Measurements from ENCODE around the gene C11orf91. TPM values are rescaled to one million over a fixed set of nuclear protein-coding genes. Genes with fewer than 3 reads are reported as not detected.

Gene C11orf91
- total and polyA plus RNA-seq, 2 of the 8 experiments (the other 6 are each of a cell fraction or from before 2014, with no cell fraction given), result not detected

DNA sequence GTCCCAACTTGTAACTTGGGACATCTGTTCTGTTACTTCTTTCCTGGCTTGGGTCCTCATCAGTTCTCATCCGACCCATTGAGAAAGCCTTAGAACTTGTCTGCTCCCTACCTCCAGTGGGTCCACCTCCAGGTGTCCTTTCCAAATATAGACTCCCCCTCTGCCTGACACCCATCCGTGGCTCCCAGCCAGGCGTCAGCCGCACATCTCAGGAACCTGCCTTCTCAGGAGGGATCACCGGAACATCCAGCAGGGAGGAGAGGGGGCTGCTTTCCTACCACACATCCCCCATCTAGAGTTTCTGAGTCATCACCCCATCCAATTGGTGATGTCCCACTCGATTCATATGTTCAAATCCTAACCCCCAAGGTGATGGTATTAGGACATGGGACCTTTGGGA, 36.5 kb downstream of the C11orf91 start:
- Histone ChIP-seq H3K4me2 (ENCODE audit: insufficient read depth in 1 of 2, low read depth in 2 of 2, low read length in 2 of 2) (no peak overlapping the region), H2AK5ac (ENCODE audit: low read depth, low read length) (no peak overlapping the region), H4K5ac (ENCODE audit: insufficient read length, low read depth, low read length) (no peak overlapping the region), H4K8ac (ENCODE audit: extremely low read depth, insufficient read depth, low read length) (no peak overlapping the region), H3K23me2 (ENCODE audit: low read depth, low read length) (no peaks in the 10 kb centered on the region), H3K4me1 (replicated peaks in 1 of 4; ENCODE audit: control insufficient read depth in 3 of 4, insufficient read depth in 4 of 4, low read length in 3 of 4) (peaks cover 0 to 13% (median 11%) of the 10 kb centered on the region in 4 experiments; a peak in 6 of 7 replicates), H3K56ac (replicated peaks; ENCODE audit: insufficient read length, low read depth, low read length) (no peak overlapping the region), H3K4ac (replicated peaks; ENCODE audit: insufficient read length, low read depth, low read length) (no peak overlapping the region), H3K27ac (ENCODE audit: low read depth, low read length) (no peak overlapping the region), H3K27me3 (replicated peaks in 1 of 4; ENCODE audit: control insufficient read depth in 3 of 4, extremely low read depth in 1 of 4, insufficient read depth in 3 of 4, low read length in 3 of 4) (no peaks in the 10 kb centered on the region; a peak in 1 of 7 replicates), H3K14ac (ENCODE audit: insufficient read length) (no peak overlapping the region), H3K9me3 (ENCODE audit: insufficient read depth in 2 of 2, low read depth in 1 of 2, low read length in 1 of 2) (no peaks in the 10 kb centered on the region), H3K79me2 (ENCODE audit: control insufficient read depth in 1 of 2, insufficient read depth in 2 of 2, low read length in 2 of 2) (no peaks in the 10 kb centered on the region), H3K23ac (ENCODE audit: insufficient read length) (no peak overlapping the region), H2BK12ac (ENCODE audit: low read depth, low read length) (no peak overlapping the region), H2BK120ac (replicated peaks; ENCODE audit: low read depth, low read length) (no peak overlapping the region), H2BK15ac (ENCODE audit: low read length) (no peak overlapping the region), H2BK5ac (ENCODE audit: low read depth, low read length) (no peak overlapping the region), H4K20me1 (replicated peaks in 1 of 2; ENCODE audit: control insufficient read depth in 1 of 2, insufficient read depth in 2 of 2, low read length in 2 of 2) (no peaks in the 10 kb centered on the region), H3K9ac (replicated peaks in 1 of 4; ENCODE audit: extremely low read depth in 1 of 4, low read depth in 3 of 4, low read length in 3 of 4) (no peak overlapping the region), H3K18ac (ENCODE audit: extremely low read depth, low read length) (no peak overlapping the region), H4K91ac (replicated peaks; ENCODE audit: insufficient read length, low read length) (no peak overlapping the region), H2AFZ (ENCODE audit: low read length) (no peak overlapping the region), H3K36me3 (ENCODE audit: control insufficient read depth in 2 of 4, insufficient read depth in 4 of 4, low read length in 3 of 4) (no peaks in the 10 kb centered on the region), H3K4me3 (ENCODE audit: extremely low read depth in 1 of 4, insufficient read depth in 2 of 4, low read depth in 3 of 4, low read length in 4 of 4) (no peak overlapping the region), H3K79me1 (ENCODE audit: low read depth, low read length) (no peaks in the 10 kb centered on the region), H2BK20ac (ENCODE audit: low read length) (no peak overlapping the region)
- POLR2A ChIA-PET (ENCODE audit: partially characterized antibody), result no interaction called here
- no peak for TF ChIP-seq EGR1 (IDR thresholded peaks at IDR 0.05; ENCODE audit: borderline replicate concordance, low read depth, low read length)
- TF ChIP-seq NRF1 (IDR thresholded peaks at IDR 0.05; ENCODE audit: low read depth, low read length), result no peak
- TF ChIP-seq RXRA (IDR thresholded peaks at IDR 0.05; ENCODE audit: insufficient read depth, low read depth, low read length), result no peak
- TF ChIP-seq CBX5 (IDR thresholded peaks at IDR 0.05; ENCODE audit: low read depth, low read length), result no peak
- TF ChIP-seq CTBP2 (IDR thresholded peaks at IDR 0.05; ENCODE audit: borderline replicate concordance, insufficient read depth, insufficient read length, low read length), result no peak
- no peak for TF ChIP-seq SP2 (IDR thresholded peaks at IDR 0.05; ENCODE audit: low read length)
- TF ChIP-seq CEBPB (IDR thresholded peaks at IDR 0.05; ENCODE audit: low read depth, low read length), result no peak
- CTCF ChIA-PET (ENCODE audit: partially characterized antibody), result interaction anchor here (0.8 to 1.3 kb wide), 2 partner anchors 13 to 23 kb away, joined by 3 to 4 read pairs; no protein-coding TSS in a partner anchor
- 94% methylated on average over 6 of the region's 6 CpGs; no CpG with 5 or more reads in 1 of the 2 experiments for WGBS, 2 experiments (ENCODE audit: extremely low coverage in 1 of 2, insufficient coverage in 1 of 2, insufficient read length in 1 of 2, insufficient replicate concordance in 2 of 2, low coverage in 1 of 2, low lambda C conversion rate in 2 of 2, missing lambda C conversion rate in 1 of 2)
- no peak for DNase-seq (ENCODE audit: low read depth in 1 of 2, low spot score in 2 of 2)
- no peak for FAIRE-seq

Measured in H1 (cell line).